Panc1 (cell line): ENCODE data around the gene BACE2. TPM values are rescaled to one million over a fixed set of nuclear protein-coding genes. Genes with fewer than 3 reads are reported as not detected.

Experiments used
- ATAC-seq: fragments of 200-7000 bp; cut with Tn5 transposase; 2 replicates; pipeline ENCODE4 v1.9.1; 2020; ENCODE audit warnings: mild to moderate bottlenecking, moderate library complexity
- BruUV-seq: library from RNA; stranded (reverse); fragments of 400-500 nt; replicated peaks from 2 replicates; lab custom pipeline; 2021; lab: Mats Ljungman, UMichigan
- CTCF ChIA-PET: fragments of 300-600 bp; sonication (Branson Sonifier 250); formaldehyde crosslinking; loops from one replicate; lab custom pipeline; 2022; ENCODE audit warnings: antibody characterized with exemption; lab: Charles Lee
- POLR2A ChIA-PET: fragments of 300-600 bp; sonication (Branson Sonifier 250); formaldehyde crosslinking; loops from one replicate; lab custom pipeline; 2022; ENCODE audit warnings: antibody characterized with exemption; lab: Charles Lee
- DNase-seq: peaks from one replicate; pipeline ENCODE4 v3.0.0-alpha.2; 2010; ENCODE audit warnings: low read depth, low spot score
- H3K27ac ChIP-seq: 2 replicates; pipeline ENCODE4 v1.5.1; 2011; ENCODE audit warnings: mild to moderate bottlenecking, low read length, inconsistent platforms
- H3K27me3 ChIP-seq: fragments of 200-500 bp; sonication (Bioruptor generic); 2 replicates; pipeline ENCODE4 v1.6.0; 2014; ENCODE audit warnings: low read length, inconsistent platforms; ENCODE audit not compliant: control insufficient read depth, insufficient read depth
- H3K36me3 ChIP-seq: fragments of 200-500 bp; sonication (Bioruptor generic); 2 replicates; pipeline ENCODE4 v1.5.1; 2014; ENCODE audit warnings: inconsistent platforms, mild to moderate bottlenecking, low read length, moderate library complexity; ENCODE audit not compliant: control insufficient read depth, insufficient read depth
- H3K4me1 ChIP-seq: 2 replicates; pipeline ENCODE4 v1.5.1; 2011; ENCODE audit warnings: inconsistent platforms, mild to moderate bottlenecking, low read length, moderate library complexity; ENCODE audit not compliant: control insufficient read depth, insufficient read depth
- H3K4me3 ChIP-seq, 2 experiments: 2 replicates each; pipeline ENCODE4 v1.5.1; 2011 to 2012; ENCODE audit warnings: low read depth in 2 of 2, low read length in 2 of 2, mild to moderate bottlenecking in 2 of 2, inconsistent platforms in 1 of 2, moderate library complexity in 1 of 2
- H3K9me3 ChIP-seq: fragments of 200-500 bp; sonication (Bioruptor generic); 2 replicates; pipeline ENCODE4 v1.5.1; 2014; ENCODE audit warnings: low read depth, mild to moderate bottlenecking, inconsistent platforms, low read length, moderate library complexity; ENCODE audit not compliant: control insufficient read depth, insufficient read depth
- CTCF ChIP-seq: fragments of 450-650 bp; IDR thresholded peaks from 2 replicates; pipeline ENCODE4 v1.5.1; 2017; ENCODE audit warnings: mild to moderate bottlenecking
- POLR2AphosphoS5 ChIP-seq: IDR thresholded peaks from 2 replicates; pipeline ENCODE4 v1.6.1; 2012; ENCODE audit warnings: mild to moderate bottlenecking, low read depth, low read length, moderate library complexity
- REST ChIP-seq, 2 experiments: IDR thresholded peaks; 2 replicates each; pipeline ENCODE4 v1.6.1; 2011 to 2012; ENCODE audit warnings: low read depth in 2 of 2, control low read depth in 1 of 2, low read length in 1 of 2, mild to moderate bottlenecking in 1 of 2, moderate library complexity in 1 of 2; ENCODE audit not compliant: insufficient read depth in 1 of 2
- SIN3A ChIP-seq: IDR thresholded peaks from 2 replicates; pipeline ENCODE4 v1.6.1; 2012; ENCODE audit warnings: low read depth, mild to moderate bottlenecking, low read length, moderate library complexity, borderline replicate concordance; ENCODE audit not compliant: insufficient read depth
- TCF7L2 ChIP-seq: IDR thresholded peaks from 2 replicates; pipeline ENCODE4 v1.6.1; 2011; ENCODE audit warnings: mild to moderate bottlenecking, low read depth, low read length, inconsistent platforms
- in situ Hi-C: cut with HindIII; loops from 2 replicates; pipeline ENCODE4 v1.10.0; 2016; ENCODE audit warnings: low sequenced_read_pairs, low pct_unique_long_range_greater_than_20kb
- intact Hi-C: fragments of 100-400 bp; cut with micrococcal nuclease; formaldehyde crosslinking; loops from one replicate; pipeline ENCODE4 v1.10.0; 2022; ENCODE audit not compliant: unreplicated experiment
- total RNA-seq: library from RNA; stranded (reverse); gene quantifications from one replicate; pipeline ENCODE4 v1.2.1, GENCODE V29; 2021; ENCODE audit not compliant: unreplicated experiment

The BACE2 gene
- total RNA-seq, 1 experiment from 2014 or later: 16.3 TPM

- BruUV-seq: no TSS peak
- H3K27me3 ChIP-seq: no peaks in the 10 kb centered on the region
- in situ Hi-C loops (no loop called here), intact Hi-C loops (no loop called here)
- H3K9me3 ChIP-seq: no peaks in the 10 kb centered on the region
- no peaks in the 10 kb centered on the region for H3K36me3 ChIP-seq
- POLR2A ChIA-PET: no interaction called here
- no peak for TF ChIP-seq CTCF
- TF ChIP-seq REST (IDR thresholded peaks at IDR 0.05; ENCODE audit: insufficient read depth in 1 of 2, low read depth in 2 of 2, low read length in 1 of 2): no peak
- no peak for TF ChIP-seq SIN3A
- no peak for TF ChIP-seq TCF7L2
- TF ChIP-seq POLR2AphosphoS5: no peak
- no peak overlapping the region for H3K4me3 ChIP-seq
- DNase-seq: no peak
- ATAC-seq: no peak
- no peaks in the 10 kb centered on the region for H3K4me1 ChIP-seq
- CTCF ChIA-PET: no interaction called here
- H3K27ac ChIP-seq: no peak overlapping the region
These were observed 60.5 kb downstream of the BACE2 start for GRCh38 chr21:41228492-41228891.

- no TSS peak for BruUV-seq
- H3K27me3 ChIP-seq: no peaks in the 10 kb centered on the region
- no peaks in the 10 kb centered on the region for H3K9me3 ChIP-seq
- H3K4me1 ChIP-seq: no peaks in the 10 kb centered on the region
- H3K36me3 ChIP-seq: no peaks in the 10 kb centered on the region
- no peak overlapping the region for H3K27ac ChIP-seq
- ChIA-PET CTCF (interaction anchor here (0.6 kb wide), 1 partner anchor 362 kb away, joined by 7 read pairs; no protein-coding TSS in a partner anchor), POLR2A (no interaction called here)
- intact Hi-C loops (no loop called here), in situ Hi-C loops (no loop called here)
- TF ChIP-seq TCF7L2 (no peak), CTCF (no peak), SIN3A (no peak), POLR2AphosphoS5 (no peak), REST (IDR thresholded peaks at IDR 0.05; ENCODE audit: insufficient read depth in 1 of 2, low read depth in 2 of 2, low read length in 1 of 2) (no peak)
- no peak overlapping the region for H3K4me3 ChIP-seq
- DNase-seq: no peak
- ATAC-seq: no peak
These were observed 61.0 kb downstream of the BACE2 start for GRCh38 chr21:41228958-41229357.
